ENCODE measurements around the gene MFSD11.
"Not testable (repeated sequence)": the region's sequence is repeated elsewhere in the genome, so short reads cannot be mapped to it uniquely, and the experiment has no call there.

MFSD11 gene

DNA sequence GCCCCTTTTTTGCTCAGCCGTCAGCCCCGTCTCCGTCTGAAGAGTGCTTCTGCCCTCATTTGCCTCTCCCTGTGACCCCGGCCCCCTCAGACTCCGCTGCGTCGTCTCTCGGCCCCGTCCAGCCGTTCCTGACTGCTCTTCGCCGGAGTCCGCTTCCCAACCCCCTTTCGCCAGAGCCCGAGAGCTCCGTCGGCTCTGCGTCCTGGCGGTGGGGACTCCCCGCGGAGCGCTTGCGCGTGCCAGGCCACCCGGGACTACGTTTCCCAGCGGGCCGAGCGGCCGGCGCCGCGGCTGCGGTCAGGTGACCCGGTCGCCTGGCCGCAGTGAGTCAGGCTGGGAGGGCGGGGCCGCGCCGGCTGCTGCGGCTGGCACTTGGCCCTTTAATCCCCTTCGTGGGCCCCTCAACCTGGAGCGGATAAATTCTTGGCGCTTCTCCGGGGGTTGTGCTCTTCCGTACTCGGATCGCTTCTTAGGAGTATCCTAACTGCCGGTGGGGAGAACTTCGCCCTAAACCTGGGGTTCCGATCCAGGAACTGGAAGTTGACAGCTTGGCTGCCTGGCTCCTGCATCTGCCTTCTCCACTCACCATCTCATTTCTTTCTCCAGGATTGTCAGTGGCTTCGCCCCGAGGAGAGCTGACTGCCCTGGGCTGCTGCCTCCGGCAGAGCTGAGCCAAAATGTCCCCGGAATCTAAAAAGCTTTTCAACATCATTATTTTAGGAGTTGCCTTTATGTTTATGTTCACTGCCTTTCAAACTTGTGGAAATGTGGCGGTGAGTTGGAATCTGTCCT is at the start of gene MFSD11:
Gene MFSD11, plus strand, starts transcription at position 444 of the 792 bp plus-strand sequence. Its CDS starts 234 bp downstream, at position 678.
- Mint-ChIP-seq H3K9me3 (no peaks in the 10 kb centered on the region), H3K36me3 (ENCODE audit: low read depth) (peaks cover 43% of the 10 kb centered on the region), H3K27ac (peak within 1 kb of the TSS; percentile 97), H3K4me3 (peak within 1 kb of the TSS; percentile 94), H3K4me1 (ENCODE audit: low read depth) (peaks cover 32% of the 10 kb centered on the region), H3K27me3 (ENCODE audit: low read depth) (no peaks in the 10 kb centered on the region)
- peak; percentile 95 for DNase-seq (ENCODE audit: low spot score)

DNA sequence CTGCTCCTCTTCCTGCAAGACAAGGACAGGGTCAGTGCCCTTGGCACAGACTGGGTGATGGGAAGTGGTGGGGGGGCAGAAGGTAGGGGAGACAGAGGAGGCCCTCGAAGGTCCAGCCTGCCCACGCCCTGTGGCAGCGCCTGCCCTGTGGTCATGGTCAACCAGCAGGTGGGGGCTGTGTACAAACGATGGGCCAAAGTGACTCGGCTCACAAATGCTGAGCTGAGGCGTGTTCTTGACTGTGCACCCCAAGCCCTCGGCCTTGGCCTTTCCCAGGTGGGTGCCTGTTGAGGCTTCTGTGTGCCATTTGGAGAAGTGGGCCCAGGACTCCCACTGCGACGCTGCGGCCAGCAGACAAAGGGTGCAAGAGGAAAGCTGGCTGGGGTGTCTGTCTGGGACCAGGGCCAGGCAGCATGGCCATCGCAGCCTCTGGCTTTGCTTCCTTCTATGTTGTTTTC is 49.7 kb upstream of the MFSD11 start:
- no peaks in the 10 kb centered on the region for H3K36me3 Mint-ChIP-seq (ENCODE audit: low read depth)
- no peak for DNase-seq (ENCODE audit: low spot score)
- no peaks in the 10 kb centered on the region for H3K9me3 Mint-ChIP-seq
- no peaks in the 10 kb centered on the region for H3K4me1 Mint-ChIP-seq (ENCODE audit: low read depth)
- H3K27ac Mint-ChIP-seq, result no peak overlapping the region
- H3K27me3 Mint-ChIP-seq (ENCODE audit: low read depth), result no peaks in the 10 kb centered on the region
- no peak overlapping the region for H3K4me3 Mint-ChIP-seq

DNA sequence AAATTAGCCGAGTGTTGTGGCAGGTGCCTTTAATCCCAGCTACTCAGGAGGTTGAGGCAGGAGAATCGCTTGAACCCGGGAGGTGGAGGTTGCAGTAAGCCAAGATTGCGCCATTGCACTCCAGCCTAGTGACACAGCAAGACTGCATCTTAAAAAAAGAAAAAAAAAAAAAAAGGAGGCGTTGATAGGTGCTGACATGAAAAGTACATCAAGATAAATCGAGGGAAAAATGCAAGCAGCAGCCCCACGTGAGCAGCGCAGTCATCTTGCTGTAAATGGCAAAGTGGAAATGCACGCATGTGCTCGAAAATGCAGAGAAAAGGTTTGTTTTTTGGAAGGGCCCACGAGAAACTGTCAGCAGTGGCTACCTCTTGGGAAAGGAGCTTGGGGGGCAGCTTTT is 48.1 kb upstream of the MFSD11 start:
- Mint-ChIP-seq H3K4me1 (ENCODE audit: low read depth) (no peaks in the 10 kb centered on the region), H3K27me3 (ENCODE audit: low read depth) (no peaks in the 10 kb centered on the region), H3K4me3 (no peak overlapping the region), H3K27ac (no peak overlapping the region), H3K9me3 (no peaks in the 10 kb centered on the region), H3K36me3 (ENCODE audit: low read depth) (no peaks in the 10 kb centered on the region)
- DNase-seq (ENCODE audit: low spot score), result no peak

DNA sequence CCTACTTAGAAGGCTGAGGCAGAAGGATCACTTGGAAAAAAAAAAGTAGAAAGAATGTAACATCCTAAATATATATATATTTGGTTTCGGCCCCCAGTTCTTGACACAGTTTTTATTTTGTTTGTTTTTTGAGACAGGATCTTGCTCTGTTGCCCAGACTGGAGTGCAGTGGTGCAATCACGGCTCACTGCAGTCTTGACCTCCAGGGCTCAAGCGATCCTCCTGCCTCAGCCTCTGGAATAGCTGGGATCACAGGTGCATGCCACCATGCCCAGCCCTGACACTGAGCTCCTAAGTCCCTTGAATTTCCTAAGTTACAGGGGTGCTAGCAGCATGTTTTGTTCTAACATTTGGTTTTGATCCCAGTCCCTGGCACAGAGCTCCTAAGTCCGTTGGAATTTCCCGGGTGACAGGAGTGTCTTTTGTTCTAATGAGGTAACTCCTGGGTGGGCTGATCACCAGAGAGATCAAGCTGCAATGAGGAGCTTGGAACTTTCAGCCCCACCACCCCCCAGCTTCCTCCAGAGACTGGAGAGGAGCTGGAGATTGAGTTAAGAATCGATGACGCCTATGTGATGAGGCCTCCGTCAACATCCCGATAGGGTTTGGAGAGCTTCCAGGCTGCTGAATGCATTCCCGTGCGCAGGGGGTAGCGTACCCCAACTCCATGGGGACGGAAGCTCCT is 47.2 kb upstream of the MFSD11 start:
- Mint-ChIP-seq H3K9me3 (no peaks in the 10 kb centered on the region), H3K4me3 (no peak overlapping the region), H3K4me1 (ENCODE audit: low read depth) (peaks cover 4% of the 10 kb centered on the region), H3K27ac (no peak overlapping the region), H3K27me3 (ENCODE audit: low read depth) (no peaks in the 10 kb centered on the region), H3K36me3 (ENCODE audit: low read depth) (no peaks in the 10 kb centered on the region)
- DNase-seq (ENCODE audit: low spot score), result no peak

DNA sequence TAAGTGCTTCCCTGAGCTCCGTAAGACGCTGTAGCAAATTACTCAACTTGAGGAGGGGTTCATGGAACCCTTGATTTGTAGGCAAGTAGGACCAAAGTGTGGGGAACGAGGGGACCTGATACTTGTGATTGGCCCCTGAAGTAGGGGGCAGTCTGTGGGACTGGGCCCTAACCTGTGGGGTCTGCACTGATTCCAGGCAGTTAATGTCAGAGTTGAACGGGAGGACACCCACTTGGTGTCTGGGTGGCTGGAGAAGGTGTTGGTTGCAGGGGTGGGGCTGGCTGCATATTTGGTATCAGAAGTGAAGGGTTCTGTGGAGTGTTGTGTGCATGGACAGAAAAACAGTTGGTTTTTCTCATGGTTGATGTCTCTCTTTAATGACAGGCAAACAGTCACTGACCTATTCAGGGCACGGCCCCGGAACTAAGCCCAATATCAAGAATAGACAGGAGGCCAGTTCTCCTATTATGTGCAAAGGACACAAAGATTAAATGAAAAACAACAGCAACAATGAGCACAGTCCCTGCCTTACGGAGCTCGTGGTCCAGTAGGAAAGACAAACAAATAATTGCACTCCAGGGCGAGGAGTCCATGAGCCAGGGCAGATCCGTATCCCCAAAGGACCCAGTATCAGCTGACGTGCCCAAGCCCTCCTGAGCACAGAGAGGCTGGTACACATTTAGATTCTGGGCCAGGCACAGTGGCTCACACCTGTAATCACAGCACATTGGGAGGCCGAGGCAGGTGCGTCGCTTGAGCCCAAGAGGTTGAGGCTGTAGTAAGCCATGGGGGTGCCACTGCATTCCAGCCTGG is 46.3 kb upstream of the MFSD11 start:
- Mint-ChIP-seq H3K36me3 (ENCODE audit: low read depth) (no peaks in the 10 kb centered on the region), H3K9me3 (no peaks in the 10 kb centered on the region), H3K4me1 (ENCODE audit: low read depth) (peaks cover 4% of the 10 kb centered on the region), H3K27ac (no peak overlapping the region), H3K27me3 (ENCODE audit: low read depth) (no peaks in the 10 kb centered on the region), H3K4me3 (no peak overlapping the region)
- no peak for DNase-seq (ENCODE audit: low spot score)

DNA sequence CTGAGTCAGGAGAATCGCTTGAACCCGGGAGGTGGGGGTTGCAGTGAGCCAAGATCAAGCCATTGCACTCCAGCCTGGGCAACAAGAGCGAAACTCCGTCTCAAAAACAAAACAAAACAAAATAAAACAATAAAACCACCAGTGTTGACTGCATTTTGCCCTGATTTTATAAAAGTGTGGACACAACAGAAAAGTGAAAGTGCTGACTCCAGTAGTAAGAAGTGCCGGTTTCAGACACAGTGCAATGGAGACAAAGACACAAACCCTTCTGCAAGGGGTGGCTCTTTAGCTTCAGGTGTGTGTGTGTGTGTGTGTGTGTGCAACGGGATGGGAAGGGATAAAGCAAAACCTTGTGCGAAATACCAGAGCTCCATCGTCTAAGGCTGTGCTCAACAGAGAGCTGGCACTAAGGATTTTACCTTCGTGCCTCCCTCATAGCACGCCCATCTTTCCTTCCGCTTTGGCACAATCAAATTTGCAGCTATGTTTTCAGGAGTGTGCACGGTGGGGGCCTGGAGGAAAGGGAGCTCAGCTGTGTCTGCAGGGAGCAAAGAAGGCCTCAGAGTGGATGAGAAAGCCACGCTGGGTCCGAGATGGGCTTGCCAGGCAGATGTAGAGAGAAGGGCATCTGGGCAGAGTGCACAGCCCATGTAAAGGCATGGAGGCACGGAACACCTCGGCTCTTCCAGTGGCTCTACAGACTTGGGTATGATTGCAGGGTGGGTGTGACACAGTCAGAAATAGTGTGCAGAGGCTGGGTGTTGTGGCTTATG is 42.7 kb upstream of the MFSD11 start:
- H3K36me3 Mint-ChIP-seq (ENCODE audit: low read depth), result no peaks in the 10 kb centered on the region
- peaks cover 2% of the 10 kb centered on the region for H3K27me3 Mint-ChIP-seq (ENCODE audit: low read depth)
- H3K4me3 Mint-ChIP-seq, result no peak overlapping the region
- DNase-seq (ENCODE audit: low spot score), result no peak
- no peaks in the 10 kb centered on the region for H3K9me3 Mint-ChIP-seq
- H3K27ac Mint-ChIP-seq, result no peak overlapping the region
- peaks cover 4% of the 10 kb centered on the region for H3K4me1 Mint-ChIP-seq (ENCODE audit: low read depth)

DNA sequence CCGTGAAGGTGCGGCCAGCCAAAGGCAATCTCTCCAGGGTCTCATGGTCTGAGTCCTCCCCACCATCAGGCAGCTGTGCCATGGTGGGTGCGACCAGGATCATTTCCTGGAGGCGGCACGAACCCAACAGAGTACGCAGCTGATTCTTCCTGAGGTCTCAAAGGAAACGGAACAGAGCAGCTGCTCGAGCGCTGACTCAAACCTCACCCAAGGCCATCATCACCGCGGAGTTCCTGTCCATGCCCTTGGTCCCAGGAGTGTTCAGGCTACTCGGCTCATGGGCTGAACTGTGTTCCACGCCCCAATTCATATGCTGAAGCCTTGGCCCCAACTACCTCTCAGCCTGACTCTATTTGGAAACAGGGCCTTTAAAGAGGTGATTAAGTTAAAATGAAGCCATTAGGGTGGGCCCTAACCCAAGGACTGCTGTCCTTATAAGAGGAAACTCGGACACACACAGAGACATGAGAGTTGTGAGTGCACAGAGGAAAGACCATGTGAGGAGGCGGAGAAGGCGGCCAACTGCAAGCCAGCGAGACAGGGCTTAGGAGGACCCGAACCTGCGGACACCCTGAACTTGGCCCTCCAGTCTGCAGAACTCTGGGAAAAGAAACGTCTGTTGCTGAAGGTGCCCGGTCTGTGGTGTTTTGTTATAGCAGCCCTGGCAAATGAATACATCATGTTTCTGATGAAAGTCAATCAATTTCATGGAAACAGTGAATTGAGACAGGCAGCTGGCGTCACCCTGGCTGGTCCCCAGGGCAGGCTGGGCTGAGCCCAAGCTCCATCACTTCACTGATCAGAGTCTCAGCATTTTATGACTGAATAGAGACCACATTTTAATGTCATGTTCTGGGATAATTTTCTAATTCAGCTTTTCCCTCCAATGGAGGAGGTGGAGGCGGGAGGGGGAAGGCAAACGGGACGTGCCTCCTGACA is 40.9 kb upstream of the MFSD11 start:
- DNase-seq (ENCODE audit: low spot score), result no peak
- Mint-ChIP-seq H3K27ac (no peak overlapping the region), H3K4me3 (no peak overlapping the region), H3K27me3 (ENCODE audit: low read depth) (peaks cover 2% of the 10 kb centered on the region), H3K4me1 (ENCODE audit: low read depth) (peaks cover 4% of the 10 kb centered on the region), H3K9me3 (no peaks in the 10 kb centered on the region), H3K36me3 (ENCODE audit: low read depth) (no peaks in the 10 kb centered on the region)

DNA sequence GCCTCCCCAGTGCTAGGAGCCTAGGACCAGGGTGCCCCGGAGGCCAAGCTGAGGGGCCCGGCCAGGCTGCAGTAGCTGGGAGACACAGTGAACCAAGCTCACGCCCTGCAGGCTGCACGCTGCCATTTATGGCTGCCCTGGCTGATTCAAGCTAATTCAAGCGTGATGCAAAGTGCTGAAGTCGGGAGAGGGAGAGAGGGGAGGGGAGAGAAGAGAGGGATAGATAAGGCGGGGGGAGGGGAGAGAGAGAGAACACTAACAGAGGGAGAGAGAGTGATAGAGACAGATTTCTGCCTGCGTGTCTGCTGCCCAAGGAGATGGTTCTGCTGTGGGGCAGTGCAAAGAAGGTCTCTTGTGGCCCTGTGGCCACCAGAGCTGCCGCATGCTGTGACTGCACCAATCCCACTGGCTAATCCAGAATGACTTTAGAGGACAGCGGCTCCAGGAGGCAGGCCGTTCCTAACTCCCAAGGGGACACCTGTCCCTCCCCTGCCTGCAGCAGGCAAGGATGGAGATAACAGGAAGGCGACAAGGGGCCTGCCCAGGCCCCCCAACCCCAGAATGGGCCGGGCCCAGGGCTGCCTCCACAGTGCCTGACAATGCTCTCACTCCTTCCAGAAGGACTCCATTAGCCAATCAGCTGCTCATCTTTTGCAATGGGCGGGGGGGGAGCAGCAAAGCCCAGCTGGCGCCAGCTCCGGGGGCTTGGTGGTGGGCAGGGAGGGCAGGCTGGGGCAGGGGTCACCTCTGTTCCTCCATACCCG is 40.0 kb upstream of the MFSD11 start:
- H3K4me3 Mint-ChIP-seq, result no peak overlapping the region
- H3K4me1 Mint-ChIP-seq (ENCODE audit: low read depth), result peaks cover 4% of the 10 kb centered on the region
- peaks cover 2% of the 10 kb centered on the region for H3K27me3 Mint-ChIP-seq (ENCODE audit: low read depth)
- no peak for DNase-seq (ENCODE audit: low spot score)
- no peaks in the 10 kb centered on the region for H3K36me3 Mint-ChIP-seq (ENCODE audit: low read depth)
- H3K9me3 Mint-ChIP-seq, result no peaks in the 10 kb centered on the region
- H3K27ac Mint-ChIP-seq, result no peak overlapping the region

DNA sequence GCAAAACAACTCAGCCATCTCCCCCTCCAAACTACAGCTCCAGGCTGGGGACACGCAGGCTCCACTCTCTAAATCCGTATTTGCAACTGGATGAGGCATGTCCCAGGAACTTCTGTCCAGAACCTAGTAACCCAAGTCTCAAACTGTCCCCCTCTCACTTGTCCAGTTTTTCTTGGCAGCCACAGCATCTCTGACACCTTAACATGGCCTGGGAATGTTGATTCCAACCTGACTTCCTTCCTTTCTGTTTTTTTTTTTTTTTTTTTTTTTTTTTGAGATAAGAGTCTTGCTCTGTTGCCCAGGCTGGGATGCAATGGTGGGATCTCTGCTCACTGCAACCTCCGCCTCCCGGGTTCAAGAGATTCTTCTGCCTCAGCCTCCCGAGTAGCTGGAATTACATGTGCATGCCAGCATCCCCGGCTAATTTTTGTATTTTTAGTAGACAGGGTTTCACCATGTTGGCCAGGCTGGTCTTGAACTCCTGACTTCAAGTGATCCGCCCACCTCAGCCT is 39.4 kb upstream of the MFSD11 start:
- not testable (repeated sequence) for H3K4me3 Mint-ChIP-seq; H3K9me3 Mint-ChIP-seq; H3K27ac Mint-ChIP-seq; H3K4me1 Mint-ChIP-seq (ENCODE audit: low read depth); H3K36me3 Mint-ChIP-seq (ENCODE audit: low read depth); DNase-seq (ENCODE audit: low spot score); H3K27me3 Mint-ChIP-seq (ENCODE audit: low read depth)

DNA sequence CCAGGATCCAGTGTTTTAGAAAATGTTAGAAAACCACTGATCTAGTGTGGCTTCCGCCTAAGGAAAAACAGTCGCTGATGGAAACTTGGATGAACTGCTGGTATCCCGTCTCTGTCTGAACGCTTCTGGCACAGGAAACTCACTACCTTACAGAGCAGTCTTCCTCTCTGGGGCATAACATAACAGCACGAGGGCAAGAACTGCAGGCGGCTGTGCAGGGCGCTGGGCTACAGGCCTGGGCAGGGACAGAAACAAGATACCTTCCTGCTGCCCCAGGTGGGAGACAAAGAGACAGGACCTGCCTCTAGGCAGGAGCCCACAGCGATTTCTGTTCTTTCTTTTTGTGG is 37.7 kb upstream of the MFSD11 start:
- Mint-ChIP-seq H3K4me1 (ENCODE audit: low read depth) (peaks cover 4% of the 10 kb centered on the region), H3K4me3 (no peak overlapping the region), H3K9me3 (no peaks in the 10 kb centered on the region), H3K27me3 (ENCODE audit: low read depth) (peaks cover 2% of the 10 kb centered on the region), H3K36me3 (ENCODE audit: low read depth) (no peaks in the 10 kb centered on the region), H3K27ac (no peak overlapping the region)
- DNase-seq (ENCODE audit: low spot score), result no peak

DNA sequence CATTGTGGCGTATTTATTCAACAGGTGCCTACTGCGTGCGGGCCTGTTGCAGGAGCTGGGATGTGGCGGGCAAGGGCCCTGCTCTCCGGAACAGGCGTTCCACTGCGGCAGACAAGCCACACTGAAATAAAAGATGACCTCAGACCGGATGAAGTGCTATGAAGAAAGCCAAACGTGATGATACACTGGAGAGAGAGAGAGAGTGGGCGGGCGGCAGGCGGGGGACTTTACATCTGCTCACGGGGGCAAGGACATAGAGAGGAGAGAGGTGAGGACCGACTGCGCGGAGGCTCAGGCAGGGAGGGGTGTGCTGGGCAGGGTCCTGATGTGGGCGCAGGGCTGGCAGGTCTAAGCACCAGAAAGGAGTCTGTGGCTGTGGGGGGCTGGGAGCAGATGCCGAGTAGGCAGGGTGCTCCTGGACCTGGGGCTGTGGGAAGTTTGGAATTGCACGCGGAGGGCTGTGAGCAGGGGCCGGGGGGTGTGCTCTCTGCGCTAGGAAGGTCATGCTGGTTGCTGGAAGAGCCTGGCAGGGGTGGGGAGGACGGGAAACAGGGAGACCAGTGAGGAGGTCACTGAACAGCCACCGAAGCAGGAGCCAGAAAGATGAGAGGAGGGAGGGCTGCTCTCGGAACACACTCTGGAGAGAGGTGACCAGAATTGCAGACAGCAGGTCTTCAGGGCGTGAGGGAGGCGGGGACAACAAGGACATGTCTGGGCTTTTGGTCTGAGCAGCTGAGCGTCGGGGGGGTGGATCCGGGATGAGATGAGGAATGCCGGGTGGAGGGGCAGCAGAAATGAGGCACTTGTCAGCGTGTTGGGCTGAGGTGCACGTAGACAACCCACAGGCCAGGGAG is 37.1 kb upstream of the MFSD11 start:
- H3K4me3 Mint-ChIP-seq, result no peak overlapping the region
- H3K27ac Mint-ChIP-seq, result no peak overlapping the region
- H3K36me3 Mint-ChIP-seq (ENCODE audit: low read depth), result no peaks in the 10 kb centered on the region

More for the DNA sequence above, 37.1 kb upstream of the MFSD11 start:
- no peaks in the 10 kb centered on the region for H3K4me1 Mint-ChIP-seq (ENCODE audit: low read depth)
- DNase-seq (ENCODE audit: low spot score), result no peak
- H3K27me3 Mint-ChIP-seq (ENCODE audit: low read depth), result peaks cover 2% of the 10 kb centered on the region
- H3K9me3 Mint-ChIP-seq, result no peaks in the 10 kb centered on the region
